Measurements from ENCODE around the gene LNPK.
"Not testable (repeated sequence)": the region's sequence is repeated elsewhere in the genome, so short reads cannot be mapped to it uniquely, and the experiment has no call there.

- TF ChIP-seq, protein P1, sequence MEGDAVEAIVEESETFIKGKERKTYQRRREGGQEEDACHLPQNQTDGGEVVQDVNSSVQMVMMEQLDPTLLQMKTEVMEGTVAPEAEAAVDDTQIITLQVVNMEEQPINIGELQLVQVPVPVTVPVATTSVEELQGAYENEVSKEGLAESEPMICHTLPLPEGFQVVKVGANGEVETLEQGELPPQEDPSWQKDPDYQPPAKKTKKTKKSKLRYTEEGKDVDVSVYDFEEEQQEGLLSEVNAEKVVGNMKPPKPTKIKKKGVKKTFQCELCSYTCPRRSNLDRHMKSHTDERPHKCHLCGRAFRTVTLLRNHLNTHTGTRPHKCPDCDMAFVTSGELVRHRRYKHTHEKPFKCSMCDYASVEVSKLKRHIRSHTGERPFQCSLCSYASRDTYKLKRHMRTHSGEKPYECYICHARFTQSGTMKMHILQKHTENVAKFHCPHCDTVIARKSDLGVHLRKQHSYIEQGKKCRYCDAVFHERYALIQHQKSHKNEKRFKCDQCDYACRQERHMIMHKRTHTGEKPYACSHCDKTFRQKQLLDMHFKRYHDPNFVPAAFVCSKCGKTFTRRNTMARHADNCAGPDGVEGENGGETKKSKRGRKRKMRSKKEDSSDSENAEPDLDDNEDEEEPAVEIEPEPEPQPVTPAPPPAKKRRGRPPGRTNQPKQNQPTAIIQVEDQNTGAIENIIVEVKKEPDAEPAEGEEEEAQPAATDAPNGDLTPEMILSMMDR (IDR thresholded peaks at IDR 0.05), result not testable (repeated sequence)
- TF ChIP-seq POLR2A (IDR thresholded peaks at IDR 0.05), result not testable (repeated sequence)
These were observed 88.0 kb downstream of the LNPK start for GRCh38 chr2:175913849-175914743.

All from testis (tissue), 2 donors.